NCI-H1092 (cell line): Measurements from ENCODE around the gene CFHR2.
"Not testable (repeated sequence)": the region's sequence is repeated elsewhere in the genome, so short reads cannot be mapped to it uniquely, and the experiment has no call there.

Experiments used
- DNase-seq: peaks from one replicate; lab custom pipeline; 2025; lab: John Stamatoyannopoulos, UW

The CFHR2 gene

GRCh38 chr1:196943568-196943967 is at the start of gene CFHR2:
TSS of gene CFHR2 (plus strand) at chr1:196943738. CDS start at chr1:196943881, 143 bp downstream.
- DNase-seq = not testable (repeated sequence)

- DNase-seq = no peak
These were observed 47.2 kb upstream of the CFHR2 start for GRCh38 chr1:196896355-196896754.

GRCh38 chr1:196897158-196897828 is 46.2 kb upstream of the CFHR2 start:
- DNase-seq = no peak

- DNase-seq = no peak
These were observed 41.2 kb upstream of the CFHR2 start for GRCh38 chr1:196902344-196902743.

- DNase-seq = no peak
These were observed 33.3 kb upstream of the CFHR2 start for GRCh38 chr1:196910215-196910614.

- not testable (repeated sequence) for DNase-seq
These were observed 31.3 kb upstream of the CFHR2 start for GRCh38 chr1:196912283-196912682.

- not testable (repeated sequence) for DNase-seq
These were observed 16.7 kb upstream of the CFHR2 start for GRCh38 chr1:196926839-196927238.

GRCh38 chr1:196932853-196933252 is 10.7 kb upstream of the CFHR2 start:
- DNase-seq = not testable (repeated sequence)

GRCh38 chr1:196933531-196934189 is 9.9 kb upstream of the CFHR2 start:
- DNase-seq = no peak

- DNase-seq = not testable (repeated sequence)
These were observed 2.1 kb upstream of the CFHR2 start for GRCh38 chr1:196941474-196941873.

GRCh38 chr1:196951711-196952394 is 8.3 kb downstream of the CFHR2 start:
- DNase-seq = no peak

GRCh38 chr1:196954778-196955177 is 11.2 kb downstream of the CFHR2 start:
- no peak for DNase-seq

GRCh38 chr1:196955926-196956325 is 12.4 kb downstream of the CFHR2 start:
- DNase-seq = no peak

GRCh38 chr1:196960854-196961253 is 17.3 kb downstream of the CFHR2 start:
- no peak for DNase-seq

- no peak for DNase-seq
These were observed 26.6 kb downstream of the CFHR2 start for GRCh38 chr1:196970182-196970581.

- no peak for DNase-seq
These were observed 32.7 kb downstream of the CFHR2 start for GRCh38 chr1:196976278-196976677.

- no peak for DNase-seq
These were observed 33.7 kb downstream of the CFHR2 start, which contains the start of gene CFHR5 for GRCh38 chr1:196977278-196977677. TSS of gene CFHR5 (plus strand) at chr1:196977556. CDS start at chr1:196977665, 109 bp downstream.

- no peak for DNase-seq
These were observed 37.3 kb downstream of the CFHR2 start for GRCh38 chr1:196980859-196981258.

GRCh38 chr1:196982247-196982646 is 38.7 kb downstream of the CFHR2 start:
- not testable (repeated sequence) for DNase-seq

- DNase-seq = peak; percentile 73
These were observed 48.5 kb downstream of the CFHR2 start for GRCh38 chr1:196991919-196992651.

- no peak for DNase-seq
These were observed 50.4 kb downstream of the CFHR2 start for GRCh38 chr1:196993916-196994315.

- no peak for DNase-seq
These were observed 53.9 kb downstream of the CFHR2 start for GRCh38 chr1:196997423-196997822.
